Activated B cell treated with CpG ODN at 0.5 μM for 24 hours (primary cell): ENCODE measurements around the gene PTGR2. TPM values are rescaled to one million over a fixed set of nuclear protein-coding genes. Genes with fewer than 3 reads are reported as not detected.
"Not testable (repeated sequence)": the region's sequence is repeated elsewhere in the genome, so short reads cannot be mapped to it uniquely, and the experiment has no call there.

Experiments
- ATAC-seq: fragments of 200-7000 bp; cut with Tn5 transposase; one replicate; pipeline ENCODE4 v1.10.0; 2021; ENCODE audit warnings: low read depth, mild to moderate bottlenecking, moderate library complexity
- CTCF ChIA-PET: fragments of 350-600 bp; sonication (Branson Sonifier 250); formaldehyde crosslinking; loops from one replicate; lab custom pipeline; 2021; ENCODE audit warnings: antibody characterized with exemption; lab: Charles Lee
- POLR2A ChIA-PET: fragments of 350-600 bp; sonication (Branson Sonifier 250); formaldehyde crosslinking; loops from one replicate; lab custom pipeline; 2021; ENCODE audit warnings: antibody characterized with exemption; lab: Charles Lee
- DNase-seq: peaks from one replicate; pipeline ENCODE4 v3.0.0; 2022
- H3K27ac Mint-ChIP-seq: one replicate; pipeline ENCODE4 v1.8.0; 2020; ENCODE audit warnings: mixed read lengths
- H3K27me3 Mint-ChIP-seq: one replicate; pipeline ENCODE4 v1.8.0; 2021; ENCODE audit warnings: mixed read lengths
- H3K36me3 Mint-ChIP-seq: one replicate; pipeline ENCODE4 v1.8.0; 2021; ENCODE audit warnings: low read depth, mixed read lengths
- H3K4me1 Mint-ChIP-seq: one replicate; pipeline ENCODE4 v1.8.0; 2021; ENCODE audit warnings: mixed read lengths
- H3K4me3 Mint-ChIP-seq: one replicate; pipeline ENCODE4 v1.8.0; 2020; ENCODE audit warnings: mild to moderate bottlenecking, mixed read lengths
- H3K9me3 Mint-ChIP-seq: one replicate; pipeline ENCODE4 v1.8.0; 2020; ENCODE audit warnings: mixed read lengths
- CTCF ChIP-seq: fragments of 200-600 bp; IDR thresholded peaks from one replicate; pipeline ENCODE4 v1.8.0; 2022; ENCODE audit warnings: antibody characterized with exemption, mild to moderate bottlenecking
- intact Hi-C: fragments of 100-400 bp; cut with micrococcal nuclease; formaldehyde crosslinking; loops from one replicate; pipeline ENCODE4 v1.15.1; 2024
- total RNA-seq: library from RNA; stranded (reverse); gene quantifications from 2 replicates; pipeline ENCODE4 v1.2.3, GENCODE V29; 2022

Gene PTGR2
- total RNA-seq, 1 donor from 2014 or later, result 4.8 TPM

DNA sequence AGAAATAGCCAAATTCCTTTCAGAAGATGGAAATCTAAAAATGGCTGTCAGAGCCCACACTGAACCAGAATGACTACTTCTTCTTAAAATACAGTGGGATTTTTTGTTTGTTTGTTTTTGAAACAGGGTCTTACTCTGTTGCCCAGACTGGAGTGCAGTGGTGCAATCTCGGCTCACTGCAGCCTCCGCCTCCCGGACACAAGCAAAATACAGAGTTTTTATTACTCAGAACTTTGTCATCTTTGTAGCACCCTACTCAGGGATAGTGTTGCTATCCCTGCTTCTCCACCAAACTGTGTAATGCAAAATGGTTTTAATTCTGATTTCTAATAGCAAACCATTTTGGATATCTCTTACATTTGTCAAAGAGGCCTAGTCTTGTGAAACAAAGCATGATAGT is 51.4 kb downstream of the PTGR2 start:
- no peaks in the 10 kb centered on the region for H3K4me1 Mint-ChIP-seq
- H3K27me3 Mint-ChIP-seq, result no peaks in the 10 kb centered on the region
- TF ChIP-seq CTCF, result no peak
- CTCF ChIA-PET, result no interaction called here
- no peak overlapping the region for H3K27ac Mint-ChIP-seq
- peaks cover 76% of the 10 kb centered on the region for H3K36me3 Mint-ChIP-seq
- POLR2A ChIA-PET, result no interaction called here
- no peak overlapping the region for H3K4me3 Mint-ChIP-seq
- intact Hi-C loops, result no loop called here
- DNase-seq, result no peak
- ATAC-seq, result no peak
- no peaks in the 10 kb centered on the region for H3K9me3 Mint-ChIP-seq

- intact Hi-C loops, result no loop called here
- no peak overlapping the region for H3K27ac Mint-ChIP-seq
- no peaks in the 10 kb centered on the region for H3K4me1 Mint-ChIP-seq
- peaks cover 86% of the 10 kb centered on the region for H3K36me3 Mint-ChIP-seq
- peaks cover 3% of the 10 kb centered on the region for H3K9me3 Mint-ChIP-seq
- ATAC-seq, result no peak
- ChIA-PET CTCF (no interaction called here), POLR2A (no interaction called here)
- no peak for DNase-seq
- H3K27me3 Mint-ChIP-seq, result no peaks in the 10 kb centered on the region
- no peak for TF ChIP-seq CTCF
- H3K4me3 Mint-ChIP-seq, result no peak overlapping the region
These were observed 58.0 kb downstream of the PTGR2 start for GRCh38 chr14:73909681-73910080.

- Mint-ChIP-seq H3K4me3 (no peak overlapping the region), H3K27me3 (no peaks in the 10 kb centered on the region), H3K9me3 (peaks cover 3% of the 10 kb centered on the region), H3K4me1 (peaks cover 2% of the 10 kb centered on the region), H3K36me3 (peaks cover 69% of the 10 kb centered on the region), H3K27ac (no peak overlapping the region)
- POLR2A ChIA-PET, result no interaction called here
- intact Hi-C loops, result no loop called here
- TF ChIP-seq CTCF, result no peak
- CTCF ChIA-PET, result no interaction called here
- ATAC-seq (no peak), DNase-seq (no peak)
These were observed 61.6 kb downstream of the PTGR2 start for GRCh38 chr14:73913256-73913655.

DNA sequence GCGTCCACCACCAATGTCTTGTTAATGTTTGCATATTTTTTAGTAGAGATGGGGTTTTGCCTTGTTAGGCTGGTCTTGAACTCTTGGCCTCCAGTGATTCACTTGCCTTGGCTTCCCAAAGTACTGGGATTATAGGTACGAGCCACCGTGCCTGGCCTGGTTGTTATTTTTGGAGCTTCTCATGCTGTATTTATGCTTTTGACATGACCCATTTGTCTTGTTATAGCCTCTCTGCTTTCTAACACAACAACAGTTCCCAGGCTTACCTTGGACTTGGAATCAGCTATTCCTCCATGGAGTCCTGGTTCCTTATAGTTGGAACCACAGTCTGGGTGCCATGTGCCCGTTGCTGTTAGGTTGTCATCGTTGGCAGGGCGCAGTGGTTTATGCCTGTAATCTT is 64.7 kb downstream of the PTGR2 start:
- ChIA-PET POLR2A (no interaction called here), CTCF (no interaction called here)
- Mint-ChIP-seq H3K4me3 (no peak overlapping the region), H3K36me3 (peaks cover 69% of the 10 kb centered on the region), H3K27me3 (no peaks in the 10 kb centered on the region), H3K4me1 (peaks cover 2% of the 10 kb centered on the region), H3K9me3 (peaks cover 3% of the 10 kb centered on the region), H3K27ac (no peak overlapping the region)
- intact Hi-C loops, result no loop called here
- no peak for ATAC-seq
- DNase-seq, result no peak
- TF ChIP-seq CTCF, result no peak

GRCh38 chr14:73919457-73919856 is 67.8 kb downstream of the PTGR2 start:
- CTCF ChIA-PET, ATAC-seq, DNase-seq, POLR2A ChIA-PET, H3K4me3 Mint-ChIP-seq, H3K9me3 Mint-ChIP-seq, H3K27me3 Mint-ChIP-seq, intact Hi-C loops, H3K4me1 Mint-ChIP-seq, H3K27ac Mint-ChIP-seq: not testable (repeated sequence)
- peaks cover 74% of the 10 kb centered on the region for H3K36me3 Mint-ChIP-seq

- H3K4me1 Mint-ChIP-seq, result no peaks in the 10 kb centered on the region
- no peak overlapping the region for H3K4me3 Mint-ChIP-seq
- TF ChIP-seq CTCF, result no peak
- no peak overlapping the region for H3K27ac Mint-ChIP-seq
- no peak for DNase-seq
- POLR2A ChIA-PET, result no interaction called here
- CTCF ChIA-PET, result no interaction called here
- peaks cover 93% of the 10 kb centered on the region for H3K36me3 Mint-ChIP-seq
- no peak for ATAC-seq
- no peaks in the 10 kb centered on the region for H3K27me3 Mint-ChIP-seq
- intact Hi-C loops, result no loop called here
- H3K9me3 Mint-ChIP-seq, result no peaks in the 10 kb centered on the region
These were observed 72.7 kb downstream of the PTGR2 start for GRCh38 chr14:73924337-73924736.
